Activated CD4-positive, alpha-beta T cell treated with anti-CD3 and anti-CD28 coated beads, Interleukin-2, Interleukin-4, amounts not matched to agents 100 ng/mL and 50 ng/mL, durations not matched to agents 16 hours and 8 hours (primary cell): ENCODE measurements around the gene MSANTD4.
"Not testable (repeated sequence)": the region's sequence is repeated elsewhere in the genome, so short reads cannot be mapped to it uniquely, and the experiment has no call there.

ENCODE experiments used
- DNase-seq: peaks from one replicate; pipeline ENCODE4 v3.0.0-alpha.2; 2020; ENCODE audit warnings: low spot score

MSANTD4 gene

GRCh38 chr11:106014035-106014434, 8.0 kb downstream of the MSANTD4 start:
- no peak for DNase-seq

- DNase-seq, result no peak
Measured at GRCh38 chr11:106012744-106013143, 9.3 kb downstream of the MSANTD4 start.

- no peak for DNase-seq
Measured at GRCh38 chr11:106011481-106011880, 10.6 kb downstream of the MSANTD4 start.

GRCh38 chr11:106003094-106003493, 18.9 kb downstream of the MSANTD4 start:
- DNase-seq, result not testable (repeated sequence)

- no peak for DNase-seq
Measured at GRCh38 chr11:106001304-106002012, 20.6 kb downstream of the MSANTD4 start.

- no peak for DNase-seq
Measured at GRCh38 chr11:105991888-105992287, 30.2 kb downstream of the MSANTD4 start.

GRCh38 chr11:105989124-105989523, 32.9 kb downstream of the MSANTD4 start:
- DNase-seq, result no peak

GRCh38 chr11:105988197-105988596, 33.8 kb downstream of the MSANTD4 start:
- DNase-seq, result no peak

- no peak for DNase-seq
Measured at GRCh38 chr11:105986554-105986953, 35.5 kb downstream of the MSANTD4 start.

- no peak for DNase-seq
Measured at GRCh38 chr11:105979997-105980703, 41.9 kb downstream of the MSANTD4 start.

- DNase-seq, result no peak
Measured at GRCh38 chr11:105975128-105975527, 46.9 kb downstream of the MSANTD4 start.

GRCh38 chr11:105969756-105970155, 52.3 kb downstream of the MSANTD4 start:
- DNase-seq, result no peak

- no peak for DNase-seq
Measured at GRCh38 chr11:105968021-105968697, 53.9 kb downstream of the MSANTD4 start.

GRCh38 chr11:105960252-105961245, 61.5 kb downstream of the MSANTD4 start:
- DNase-seq, result no peak
